Measurements from ENCODE around the gene DNAH2. TPM values are rescaled to one million over a fixed set of nuclear protein-coding genes. Genes with fewer than 3 reads are reported as not detected.
A peak's percentile ranks its signal among the peaks of the same experiment; 100 is the strongest.

The DNAH2 gene
- total and polyA plus RNA-seq, 2 of the 13 experiments (the other 11 are each of a cell fraction or from before 2014, with no cell fraction given) = not detected

- TF ChIP-seq SKIL (CRISPR knock-in tag; IDR thresholded peaks at IDR 0.05; ENCODE audit: borderline replicate concordance) = peak; percentile 53; the same call in 1 of the 2 replicates
- TF ChIP-seq ZFP1 (CRISPR knock-in tag; IDR thresholded peaks at IDR 0.05) = no peak
- TF ChIP-seq LCORL (IDR thresholded peaks at IDR 0.05) = no peak
- TF ChIP-seq LCORL (CRISPR knock-in tag; IDR thresholded peaks at IDR 0.05) = no peak
- peak; percentile 46; the same call in 1 of the 2 replicates for TF ChIP-seq THAP11 (CRISPR knock-in tag; IDR thresholded peaks at IDR 0.05)
- TF ChIP-seq HMG20A (CRISPR knock-in tag; IDR thresholded peaks at IDR 0.05; ENCODE audit: borderline replicate concordance) = 0 out of 2 replicates have a peak, but pooled peaks have one; percentile 18
- no peak for TF ChIP-seq ZFP36L1 (CRISPR knock-in tag; IDR thresholded peaks at IDR 0.05)
- no peak for TF ChIP-seq ZNF569 (CRISPR knock-in tag; IDR thresholded peaks at IDR 0.05; ENCODE audit: borderline replicate concordance)
- TF ChIP-seq KDM2A (CRISPR knock-in tag; IDR thresholded peaks at IDR 0.05; ENCODE audit: borderline replicate concordance, low read depth) = peak; percentile 0; the same call in 1 of the 2 replicates
- TF ChIP-seq HDAC2 (CRISPR knock-in tag; IDR thresholded peaks at IDR 0.05) = no peak
- TF ChIP-seq ZNF792 (CRISPR knock-in tag; IDR thresholded peaks at IDR 0.05) = no peak
- 0 out of 2 replicates have a peak, but pooled peaks have one; percentile 26 for TF ChIP-seq ARNTL (CRISPR knock-in tag; IDR thresholded peaks at IDR 0.05)
- TF ChIP-seq ZNF281 (CRISPR knock-in tag; IDR thresholded peaks at IDR 0.05; ENCODE audit: borderline replicate concordance) = peak; percentile 85
- no peak for TF ChIP-seq PHF20 (CRISPR knock-in tag; IDR thresholded peaks at IDR 0.05)
- TF ChIP-seq ZNF782 (CRISPR knock-in tag; IDR thresholded peaks at IDR 0.05; ENCODE audit: borderline replicate concordance) = 0 out of 2 replicates have a peak, but pooled peaks have one; percentile 28
- peak; percentile 64; the same call in 1 of the 2 replicates for TF ChIP-seq ZNF619 (CRISPR knock-in tag; IDR thresholded peaks at IDR 0.05)
- TF ChIP-seq FIP1L1 (IDR thresholded peaks at IDR 0.05; ENCODE audit: borderline replicate concordance, insufficient read depth, low read depth, low read length) = no peak
- TF ChIP-seq IKZF1 (IDR thresholded peaks at IDR 0.05) = no peak
- no peak for TF ChIP-seq HNF4G (IDR thresholded peaks at IDR 0.05; ENCODE audit: borderline replicate concordance, low read depth, low read length)
- TF ChIP-seq HNF4G (CRISPR knock-in tag; IDR thresholded peaks at IDR 0.05; ENCODE audit: borderline replicate concordance, low read depth) = no peak
- peak; percentile 46; the same call in 1 of the 2 replicates for TF ChIP-seq FOSL2 (CRISPR knock-in tag; IDR thresholded peaks at IDR 0.05)
- TF ChIP-seq, protein P1, sequence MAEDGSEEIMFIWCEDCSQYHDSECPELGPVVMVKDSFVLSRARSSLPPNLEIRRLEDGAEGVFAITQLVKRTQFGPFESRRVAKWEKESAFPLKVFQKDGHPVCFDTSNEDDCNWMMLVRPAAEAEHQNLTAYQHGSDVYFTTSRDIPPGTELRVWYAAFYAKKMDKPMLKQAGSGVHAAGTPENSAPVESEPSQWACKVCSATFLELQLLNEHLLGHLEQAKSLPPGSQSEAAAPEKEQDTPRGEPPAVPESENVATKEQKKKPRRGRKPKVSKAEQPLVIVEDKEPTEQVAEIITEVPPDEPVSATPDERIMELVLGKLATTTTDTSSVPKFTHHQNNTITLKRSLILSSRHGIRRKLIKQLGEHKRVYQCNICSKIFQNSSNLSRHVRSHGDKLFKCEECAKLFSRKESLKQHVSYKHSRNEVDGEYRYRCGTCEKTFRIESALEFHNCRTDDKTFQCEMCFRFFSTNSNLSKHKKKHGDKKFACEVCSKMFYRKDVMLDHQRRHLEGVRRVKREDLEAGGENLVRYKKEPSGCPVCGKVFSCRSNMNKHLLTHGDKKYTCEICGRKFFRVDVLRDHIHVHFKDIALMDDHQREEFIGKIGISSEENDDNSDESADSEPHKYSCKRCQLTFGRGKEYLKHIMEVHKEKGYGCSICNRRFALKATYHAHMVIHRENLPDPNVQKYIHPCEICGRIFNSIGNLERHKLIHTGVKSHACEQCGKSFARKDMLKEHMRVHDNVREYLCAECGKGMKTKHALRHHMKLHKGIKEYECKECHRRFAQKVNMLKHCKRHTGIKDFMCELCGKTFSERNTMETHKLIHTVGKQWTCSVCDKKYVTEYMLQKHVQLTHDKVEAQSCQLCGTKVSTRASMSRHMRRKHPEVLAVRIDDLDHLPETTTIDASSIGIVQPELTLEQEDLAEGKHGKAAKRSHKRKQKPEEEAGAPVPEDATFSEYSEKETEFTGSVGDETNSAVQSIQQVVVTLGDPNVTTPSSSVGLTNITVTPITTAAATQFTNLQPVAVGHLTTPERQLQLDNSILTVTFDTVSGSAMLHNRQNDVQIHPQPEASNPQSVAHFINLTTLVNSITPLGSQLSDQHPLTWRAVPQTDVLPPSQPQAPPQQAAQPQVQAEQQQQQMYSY (CRISPR knock-in tag; IDR thresholded peaks at IDR 0.05) = peak; percentile 47; the same call in 1 of the 2 replicates
Measured at GRCh38 chr17:7838090-7839075, 120.8 kb downstream of the DNAH2 start (continued).
